Erythroblast (primary cell): ENCODE results near the gene NTM.

Experiments
- GATA1 ChIP-seq: IDR thresholded peaks from 2 replicates; pipeline ENCODE4 v1.6.1; 2011; ENCODE audit warnings: low read depth, mild to moderate bottlenecking, control low read depth, low read length, moderate library complexity
- POLR2A ChIP-seq: IDR thresholded peaks from 2 replicates; pipeline ENCODE4 v1.6.1; 2011; ENCODE audit warnings: mild to moderate bottlenecking, low read length

DNA sequence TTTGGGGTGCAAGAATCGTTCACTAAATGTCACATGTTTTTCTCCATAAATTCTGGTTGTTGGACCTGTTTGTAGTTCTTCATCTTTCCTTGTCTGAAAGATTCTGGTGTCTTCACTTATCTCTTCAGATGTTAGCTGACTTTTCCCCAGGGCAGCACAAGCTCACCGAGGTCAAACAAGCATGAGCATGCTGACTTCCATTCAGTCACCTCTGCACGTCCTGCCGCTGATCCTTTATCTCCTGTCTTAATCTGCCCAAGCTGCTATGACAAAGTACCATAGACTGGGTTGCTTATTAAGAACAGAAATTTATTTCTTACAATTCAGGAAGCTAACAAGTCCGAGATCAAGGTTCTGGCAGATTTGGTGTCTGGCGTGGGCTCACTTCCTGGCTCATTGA, 800.6 kb downstream of the NTM start:
- TF ChIP-seq POLR2A (no peak), GATA1 (no peak)
